Hypothalamus (tissue), 51 donors: ENCODE data around the gene PHF23.

Experiments
- DNase-seq, 51 donors: peaks; one replicate each; lab custom pipeline; 2025; lab: John Stamatoyannopoulos, UW

PHF23 gene

GRCh38 chr17:7240375-7240774 lies 1.1 kb upstream of the PHF23 start:
- DNase-seq, result no peak

DNA sequence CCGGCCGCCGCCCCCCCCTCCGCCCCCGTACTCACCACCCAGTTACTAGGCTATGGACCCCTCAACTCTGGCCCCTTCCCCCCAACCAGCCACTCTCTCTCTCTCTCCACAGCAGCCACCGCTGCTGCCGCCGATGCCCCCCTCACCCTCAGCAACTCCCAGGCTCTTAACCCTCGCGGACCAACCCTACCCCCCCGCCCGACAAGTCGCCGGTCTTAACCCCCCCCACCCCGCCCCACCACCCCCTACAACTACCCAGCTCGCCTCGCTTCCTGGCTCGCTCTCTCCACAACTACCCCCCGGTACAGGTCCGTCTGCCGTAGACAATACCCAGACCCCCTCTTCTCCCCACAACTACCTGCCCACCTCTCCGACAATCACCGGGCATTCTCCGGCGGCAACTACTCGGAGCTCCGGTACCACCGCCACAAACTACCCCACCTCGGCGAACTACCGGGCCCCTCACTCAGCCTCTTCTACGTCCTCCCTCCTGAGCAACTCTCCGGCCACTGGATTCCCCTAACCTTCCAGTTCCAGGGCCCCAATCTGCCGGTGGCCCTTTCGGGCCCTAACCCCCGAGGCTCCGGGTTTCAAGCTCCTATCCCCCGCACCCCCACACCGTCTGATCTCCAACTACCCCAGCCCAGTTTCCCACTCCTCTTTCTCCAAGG lies 702 bp downstream of the PHF23 start:
- peak in 6 of 51 donors; percentile 30 to 61 (median 50) for DNase-seq

GRCh38 chr17:7237761-7238419 lies 1.4 kb downstream of the PHF23 start:
- peak in 41 of 51 donors; percentile 19 to 78 (median 52) for DNase-seq

DNA sequence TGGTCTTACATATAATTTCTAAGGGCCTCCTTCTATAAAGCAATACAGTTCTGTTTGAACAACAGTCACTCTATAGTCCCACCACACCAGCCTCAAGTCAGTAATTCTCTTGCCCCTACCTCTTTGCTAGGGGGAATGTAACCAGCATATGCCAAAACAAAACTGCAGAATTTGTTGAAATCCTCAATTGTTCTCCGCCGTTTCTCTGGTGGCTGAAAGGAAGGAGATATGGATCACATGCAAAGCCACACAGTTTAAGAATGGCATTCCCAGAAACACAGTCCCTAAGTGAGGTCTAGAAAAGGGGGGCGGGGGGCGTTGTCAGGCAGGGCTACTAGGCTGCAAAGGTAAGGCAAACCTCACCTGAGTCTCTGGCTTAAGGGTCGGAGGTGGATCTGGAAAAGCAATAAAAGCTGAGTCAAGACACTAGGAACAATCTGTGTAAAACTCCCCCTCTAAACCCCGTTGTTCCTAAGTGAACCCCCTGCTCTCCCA lies 1.9 kb downstream of the PHF23 start:
- DNase-seq, result no peak

DNA sequence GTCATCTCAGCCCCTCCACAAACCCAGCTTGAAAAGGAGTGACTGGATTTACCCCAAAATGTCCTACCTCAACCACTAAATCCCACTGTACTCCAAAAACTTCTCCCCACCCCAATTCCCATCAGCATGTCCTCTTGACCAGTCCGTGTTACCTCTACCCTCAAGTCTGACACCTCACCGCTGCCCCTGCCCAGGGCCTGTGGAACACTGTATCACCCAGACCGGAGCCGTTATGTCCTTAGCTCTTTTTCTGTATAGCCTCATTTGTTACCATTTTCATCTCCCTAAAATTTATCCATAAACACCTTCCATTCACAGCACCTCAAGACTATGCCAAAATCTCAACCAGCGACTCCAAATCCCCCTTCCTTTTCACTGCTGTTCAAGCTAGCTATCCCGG lies 2.4 kb downstream of the PHF23 start:
- no peak for DNase-seq

- no peak for DNase-seq
Observed at GRCh38 chr17:7235693-7236665, 3.3 kb downstream of the PHF23 start.

DNA sequence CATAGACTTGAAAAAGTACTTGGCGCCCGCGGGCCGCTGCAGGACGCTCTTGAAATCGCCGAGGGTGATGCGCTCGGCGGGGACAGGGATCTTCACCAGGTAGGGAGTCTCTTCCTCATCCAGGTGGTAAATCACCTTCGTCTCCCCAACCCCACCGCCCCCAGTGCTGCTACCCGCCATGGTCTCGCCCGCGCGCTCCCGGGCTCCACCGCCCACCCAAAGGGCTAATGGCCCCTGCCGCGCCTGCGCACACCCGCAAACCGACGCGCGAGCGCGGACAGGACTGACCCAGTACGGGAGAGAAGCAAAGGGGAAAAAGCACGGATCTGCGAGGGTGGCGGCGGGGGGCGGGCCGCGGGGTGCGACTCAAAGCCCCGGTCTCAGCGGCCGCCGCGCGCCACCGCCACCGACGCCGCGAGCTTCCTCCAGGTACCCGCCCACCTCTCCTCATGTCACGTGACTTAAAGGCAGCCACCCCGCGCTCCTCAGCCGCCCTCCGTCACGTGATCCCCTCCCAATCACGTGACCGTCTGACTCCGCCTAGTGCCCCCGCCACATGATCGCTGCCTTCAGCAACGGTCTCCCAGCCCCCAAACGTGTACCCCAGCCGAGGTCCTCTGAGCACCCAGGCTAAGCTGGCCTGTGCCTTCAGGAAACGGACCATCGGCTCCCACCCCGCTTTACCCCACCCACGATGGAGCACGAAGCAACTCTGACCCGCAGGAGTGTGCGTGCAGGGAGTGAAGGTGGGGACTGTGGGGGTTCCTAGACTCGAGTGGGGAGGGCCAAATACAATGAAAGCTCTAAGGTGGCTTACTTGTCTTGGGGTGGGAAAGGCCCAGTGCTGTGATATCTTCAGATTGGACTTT lies 4.9 kb downstream of the PHF23 start, which contains the start of gene DVL2:
TSS of gene DVL2 (minus strand) at position 435 of the 869 bp plus-strand sequence. CDS start at position 180, 255 bp downstream.
- peak; percentile 79 to 98 (median 93) for DNase-seq

GRCh38 chr17:7233701-7234082 lies 5.6 kb downstream of the PHF23 start:
- no peak for DNase-seq

- no peak for DNase-seq
Observed at GRCh38 chr17:7232114-7232513, 7.1 kb downstream of the PHF23 start.

GRCh38 chr17:7229504-7229903 lies 9.8 kb downstream of the PHF23 start:
- no peak for DNase-seq

DNA sequence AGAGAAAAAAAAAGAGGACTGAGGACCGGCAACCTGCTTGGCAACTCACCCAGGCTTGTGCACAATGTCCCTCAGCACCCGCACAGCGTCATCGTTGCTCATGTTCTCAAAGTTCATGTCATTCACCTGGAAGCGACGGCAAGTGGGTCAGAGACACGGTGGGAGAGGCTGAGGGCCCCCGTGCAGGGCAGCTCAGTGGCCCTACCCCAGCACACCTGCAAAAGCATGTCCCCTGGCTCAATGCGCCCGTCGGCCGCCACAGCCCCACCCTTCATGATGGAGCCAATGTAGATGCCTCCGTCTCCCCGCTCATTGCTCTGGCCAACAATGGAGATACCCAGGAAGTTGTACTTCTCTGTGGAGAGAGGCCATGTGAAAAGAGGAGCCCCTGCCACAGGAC lies 10.3 kb downstream of the PHF23 start:
- no peak for DNase-seq

DNA sequence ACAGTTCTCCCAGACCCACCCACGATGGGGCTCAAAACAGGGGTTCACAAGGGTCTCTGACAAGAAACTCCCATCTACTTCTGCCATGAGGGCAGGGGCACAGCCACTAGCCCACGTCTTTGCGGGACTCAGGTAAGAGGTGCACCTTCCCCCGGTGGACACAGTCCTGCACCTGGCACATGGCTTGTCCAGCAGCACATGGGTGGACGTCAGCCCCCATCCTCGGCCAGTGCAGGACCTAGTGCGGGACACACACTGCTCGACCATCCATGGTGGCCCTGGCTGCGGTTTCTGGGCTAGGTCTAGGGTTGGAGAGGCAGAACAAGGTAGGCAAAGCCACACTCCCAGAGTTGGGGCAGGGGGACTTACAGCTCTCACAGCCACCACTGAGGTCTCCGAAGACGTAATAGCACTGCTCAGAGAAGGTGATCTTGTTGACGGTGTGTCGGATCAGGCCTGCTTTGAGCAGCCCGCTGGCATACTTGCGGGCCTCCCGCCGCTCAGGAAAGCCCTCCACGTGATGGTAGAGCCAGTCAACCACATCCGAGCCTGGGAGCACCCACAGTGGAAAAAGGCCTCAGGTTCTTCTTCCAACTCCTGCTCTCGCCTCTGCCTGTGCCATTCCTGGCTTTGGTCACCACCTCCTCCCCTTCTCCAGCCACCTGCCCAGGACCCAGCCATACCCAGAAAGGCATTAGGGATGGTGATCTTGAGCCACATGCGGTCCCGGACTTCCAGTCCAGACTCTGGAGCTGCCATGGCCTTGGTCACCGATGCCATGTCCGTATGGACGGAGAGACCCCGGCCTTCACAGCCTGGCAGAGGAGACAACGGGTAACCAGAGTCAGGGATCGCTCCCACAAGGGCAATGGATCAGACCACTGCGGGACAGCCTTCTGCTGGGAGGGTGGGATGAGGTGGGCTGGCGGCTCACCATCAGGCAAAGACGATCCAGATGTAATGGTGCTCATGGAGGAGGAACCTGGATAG lies 12.2 kb downstream of the PHF23 start:
- DNase-seq, result no peak

DNA sequence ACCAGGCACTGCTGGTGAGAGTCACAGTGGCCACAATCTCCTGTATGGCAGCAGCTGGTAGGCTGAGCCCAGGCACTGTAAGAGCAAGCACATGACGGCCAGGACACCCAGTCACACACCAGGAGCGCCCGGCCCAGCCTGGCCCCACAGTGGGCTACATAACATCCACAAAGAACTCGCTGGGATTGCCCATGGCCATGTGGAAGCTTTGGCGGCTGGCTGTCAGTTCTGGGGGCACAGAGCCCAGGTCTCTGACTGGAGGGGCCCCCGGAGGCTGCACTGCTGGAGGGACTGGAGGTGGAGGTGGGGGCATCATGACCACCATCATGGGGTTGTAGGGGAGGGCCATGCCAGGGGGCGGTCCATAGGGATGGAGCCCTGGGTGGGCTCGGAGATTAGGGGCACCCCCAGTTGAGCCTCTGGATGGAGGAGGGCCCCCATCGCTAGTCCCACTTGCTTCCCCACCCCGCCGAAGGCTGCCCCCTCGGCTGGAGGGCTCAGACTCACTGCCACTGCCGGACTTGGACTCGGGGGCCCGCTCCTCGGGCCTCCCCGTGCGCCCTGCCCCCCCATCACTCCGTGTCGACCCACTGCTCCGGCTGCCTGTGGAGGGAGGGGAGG lies 13.4 kb downstream of the PHF23 start:
- no peak for DNase-seq

GRCh38 chr17:7224661-7225111 lies 14.6 kb downstream of the PHF23 start:
- no peak for DNase-seq

- DNase-seq, result no peak
Observed at GRCh38 chr17:7224110-7224509, 15.1 kb downstream of the PHF23 start.

DNA sequence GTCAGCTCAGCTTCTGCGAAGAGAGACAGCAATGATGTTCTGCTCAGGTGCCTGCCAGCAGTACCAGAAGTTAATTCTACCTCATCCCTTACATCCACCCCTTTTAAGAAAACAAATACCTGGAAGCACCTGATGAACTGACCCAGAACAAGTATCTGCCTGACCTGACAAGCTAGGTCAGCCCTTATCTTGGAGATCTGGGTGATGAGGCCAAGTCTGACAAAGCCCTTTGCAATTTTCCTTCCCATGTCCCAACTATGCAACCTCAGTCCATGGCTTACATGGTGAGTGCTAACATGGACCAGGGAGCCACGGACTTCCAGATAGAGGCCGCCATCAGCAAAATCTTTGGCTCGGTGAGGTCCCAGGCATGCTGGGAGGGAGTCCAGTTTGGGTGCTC lies 15.9 kb downstream of the PHF23 start:
- no peak for DNase-seq

- DNase-seq, result no peak
Observed at GRCh38 chr17:7222972-7223292, 16.3 kb downstream of the PHF23 start.
